ENCODE measurements around the gene KDM5B. TPM values are rescaled to one million over a fixed set of nuclear protein-coding genes. Genes with fewer than 3 reads are reported as not detected.
"Not testable (repeated sequence)": the region's sequence is repeated elsewhere in the genome, so short reads cannot be mapped to it uniquely, and the experiment has no call there.

KDM5B gene
- total RNA-seq, 1 donor from 2014 or later: 316 TPM

DNA sequence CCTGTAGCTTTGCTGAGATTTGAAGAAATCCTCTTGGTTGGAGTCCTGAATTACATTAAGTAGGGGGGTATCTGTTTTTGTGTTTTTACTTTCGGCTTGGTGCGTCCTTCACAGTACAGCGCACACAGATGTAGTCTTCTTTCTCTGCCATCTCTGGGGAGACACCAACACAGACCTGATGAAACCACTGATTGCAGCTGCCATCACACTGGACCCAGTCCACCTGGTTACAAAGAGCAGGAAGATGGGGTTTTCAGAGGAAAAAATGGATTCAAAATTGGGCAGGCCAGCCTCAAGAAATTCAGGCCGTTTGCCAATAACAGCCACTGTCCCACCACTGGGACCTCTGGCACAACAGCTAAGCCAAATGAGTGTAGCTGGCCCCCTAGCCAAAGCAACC lies 79.3 kb downstream of the KDM5B start:
- DNase-seq (ENCODE audit: low spot score, unreplicated experiment): no peak
- TF ChIP-seq, protein P1, sequence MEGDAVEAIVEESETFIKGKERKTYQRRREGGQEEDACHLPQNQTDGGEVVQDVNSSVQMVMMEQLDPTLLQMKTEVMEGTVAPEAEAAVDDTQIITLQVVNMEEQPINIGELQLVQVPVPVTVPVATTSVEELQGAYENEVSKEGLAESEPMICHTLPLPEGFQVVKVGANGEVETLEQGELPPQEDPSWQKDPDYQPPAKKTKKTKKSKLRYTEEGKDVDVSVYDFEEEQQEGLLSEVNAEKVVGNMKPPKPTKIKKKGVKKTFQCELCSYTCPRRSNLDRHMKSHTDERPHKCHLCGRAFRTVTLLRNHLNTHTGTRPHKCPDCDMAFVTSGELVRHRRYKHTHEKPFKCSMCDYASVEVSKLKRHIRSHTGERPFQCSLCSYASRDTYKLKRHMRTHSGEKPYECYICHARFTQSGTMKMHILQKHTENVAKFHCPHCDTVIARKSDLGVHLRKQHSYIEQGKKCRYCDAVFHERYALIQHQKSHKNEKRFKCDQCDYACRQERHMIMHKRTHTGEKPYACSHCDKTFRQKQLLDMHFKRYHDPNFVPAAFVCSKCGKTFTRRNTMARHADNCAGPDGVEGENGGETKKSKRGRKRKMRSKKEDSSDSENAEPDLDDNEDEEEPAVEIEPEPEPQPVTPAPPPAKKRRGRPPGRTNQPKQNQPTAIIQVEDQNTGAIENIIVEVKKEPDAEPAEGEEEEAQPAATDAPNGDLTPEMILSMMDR (IDR thresholded peaks at IDR 0.05; ENCODE audit: unreplicated experiment): no peak
- no peak overlapping the region for H3K4me3 Mint-ChIP-seq (ENCODE audit: low read depth)
- H3K9me3 Mint-ChIP-seq (ENCODE audit: low read depth): no peaks in the 10 kb centered on the region
- no peaks in the 10 kb centered on the region for H3K4me1 Mint-ChIP-seq (ENCODE audit: low read depth)
- H3K36me3 Mint-ChIP-seq (ENCODE audit: insufficient read depth): peaks cover 51% of the 10 kb centered on the region
- H3K27ac Mint-ChIP-seq: peak overlapping the region; percentile 41
- H3K27me3 Mint-ChIP-seq: no peaks in the 10 kb centered on the region

DNA sequence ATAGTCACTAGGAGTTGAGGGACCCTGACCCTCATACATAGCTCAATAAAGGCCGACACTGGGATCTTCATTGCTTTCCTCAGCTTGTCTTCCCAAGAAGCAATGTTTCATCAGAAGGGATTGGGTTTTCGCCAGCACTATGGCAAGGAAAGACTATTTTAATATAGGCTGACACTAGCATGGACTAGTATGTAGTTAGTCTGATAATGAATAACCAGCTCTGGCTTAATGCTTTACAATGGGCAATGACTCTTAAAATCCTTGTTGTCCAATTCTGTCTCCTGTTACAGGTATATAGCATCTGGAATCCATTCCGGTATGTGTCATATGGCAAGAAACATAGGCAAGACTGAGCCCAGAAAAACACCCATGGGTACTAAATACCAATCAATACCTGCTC lies 82.7 kb downstream of the KDM5B start:
- Mint-ChIP-seq H3K9me3 (ENCODE audit: low read depth) (no peaks in the 10 kb centered on the region), H3K4me3 (ENCODE audit: low read depth) (no peak overlapping the region), H3K27ac (no peak overlapping the region), H3K36me3 (ENCODE audit: insufficient read depth) (peaks cover 37% of the 10 kb centered on the region), H3K27me3 (no peaks in the 10 kb centered on the region), H3K4me1 (ENCODE audit: low read depth) (no peaks in the 10 kb centered on the region)
- no peak for DNase-seq (ENCODE audit: low spot score, unreplicated experiment)
- TF ChIP-seq, protein P1 (IDR thresholded peaks at IDR 0.05; ENCODE audit: unreplicated experiment): no peak

DNA sequence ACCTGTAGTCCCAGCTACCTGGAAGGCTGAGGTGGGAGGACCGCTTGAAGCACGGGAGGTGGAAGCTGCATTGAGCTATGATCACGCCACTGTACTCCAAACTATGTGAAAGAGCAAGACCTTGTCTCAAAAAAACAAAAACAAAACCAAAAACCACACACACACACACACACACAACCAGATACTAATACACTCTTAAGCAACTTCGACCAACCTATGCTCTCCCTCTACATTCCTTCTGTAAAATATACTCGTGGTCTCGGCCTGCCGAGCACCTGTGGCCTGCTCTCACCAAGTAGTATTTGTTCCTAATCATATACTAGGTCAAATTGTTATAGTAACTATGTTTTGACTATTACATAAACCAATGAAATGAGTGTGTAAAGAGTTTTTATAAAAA lies 84.5 kb downstream of the KDM5B start:
- H3K36me3 Mint-ChIP-seq (ENCODE audit: insufficient read depth): peaks cover 24% of the 10 kb centered on the region
- peaks cover under 1% of the 10 kb centered on the region for H3K27me3 Mint-ChIP-seq
- no peak for DNase-seq (ENCODE audit: low spot score, unreplicated experiment)
- H3K4me3 Mint-ChIP-seq (ENCODE audit: low read depth): no peak overlapping the region
- TF ChIP-seq, protein P1 (IDR thresholded peaks at IDR 0.05; ENCODE audit: unreplicated experiment): no peak
- no peaks in the 10 kb centered on the region for H3K9me3 Mint-ChIP-seq (ENCODE audit: low read depth)
- H3K27ac Mint-ChIP-seq: peak overlapping the region; percentile 76
- H3K4me1 Mint-ChIP-seq (ENCODE audit: low read depth): no peaks in the 10 kb centered on the region

DNA sequence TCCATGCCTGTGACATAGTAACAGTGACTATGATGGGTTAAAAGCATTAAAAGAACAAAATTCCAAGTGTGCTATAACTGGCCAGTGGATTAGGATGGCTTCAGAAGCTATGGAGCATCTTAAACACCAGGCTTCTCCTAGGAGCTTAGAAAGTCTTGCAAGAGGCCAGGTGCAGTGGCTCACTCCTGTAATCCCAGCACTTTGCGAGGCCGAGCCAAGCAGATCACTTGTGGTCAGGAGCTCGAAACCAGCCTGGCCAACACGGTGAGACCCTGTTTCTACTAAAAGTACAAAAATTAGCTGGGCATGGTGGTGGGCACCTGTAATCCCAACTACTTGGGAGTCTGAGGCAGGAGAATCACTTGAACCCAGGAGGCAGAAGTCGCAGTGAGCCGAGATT lies 85.2 kb downstream of the KDM5B start:
- not testable (repeated sequence) for DNase-seq (ENCODE audit: low spot score, unreplicated experiment); H3K27me3 Mint-ChIP-seq; H3K4me1 Mint-ChIP-seq (ENCODE audit: low read depth); H3K4me3 Mint-ChIP-seq (ENCODE audit: low read depth); H3K27ac Mint-ChIP-seq; H3K9me3 Mint-ChIP-seq (ENCODE audit: low read depth)
- H3K36me3 Mint-ChIP-seq (ENCODE audit: insufficient read depth): peaks cover 19% of the 10 kb centered on the region

DNA sequence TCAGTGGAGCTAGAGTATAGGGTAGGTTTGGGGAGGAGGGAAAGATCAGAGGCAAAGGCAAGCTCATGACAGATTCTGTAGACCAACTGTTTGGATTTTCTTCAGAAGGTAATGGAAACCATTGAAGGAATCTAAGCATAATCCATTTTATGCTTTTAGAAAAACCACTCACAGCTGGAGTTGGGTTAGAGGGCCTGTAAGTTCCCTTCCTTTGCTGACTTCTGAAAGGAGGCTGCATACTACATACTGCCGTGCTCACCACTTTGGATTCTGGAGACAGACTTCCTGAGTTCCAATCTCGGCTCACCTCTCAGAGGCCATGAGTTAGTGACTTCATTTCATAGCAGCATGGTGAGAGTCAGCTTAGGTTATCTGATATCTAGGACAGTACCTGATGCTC lies 91.6 kb downstream of the KDM5B start:
- H3K4me3 Mint-ChIP-seq (ENCODE audit: low read depth): no peak overlapping the region
- H3K27me3 Mint-ChIP-seq: peaks cover 27% of the 10 kb centered on the region
- peaks cover 11% of the 10 kb centered on the region for H3K4me1 Mint-ChIP-seq (ENCODE audit: low read depth)

DNA sequence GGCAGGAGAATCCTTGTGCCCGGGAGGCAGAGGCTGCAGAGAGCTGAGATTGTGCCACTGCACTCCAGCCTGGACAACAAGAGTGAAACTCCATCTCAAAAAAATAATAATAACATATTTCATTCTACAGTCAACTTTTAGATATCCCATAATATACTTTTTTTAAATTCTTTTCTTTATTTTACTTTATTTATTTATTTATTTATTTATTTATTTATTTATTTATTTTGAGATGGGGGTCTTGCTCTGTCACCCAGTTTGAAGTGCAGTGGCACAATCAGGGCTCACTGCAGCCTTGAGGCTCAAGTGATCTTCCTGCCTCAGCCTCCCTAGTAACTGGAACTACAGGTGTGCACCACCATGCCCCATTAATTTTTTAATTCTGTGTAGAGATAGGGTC lies 94.0 kb downstream of the KDM5B start:
- H3K9me3 Mint-ChIP-seq (ENCODE audit: low read depth); H3K27ac Mint-ChIP-seq; DNase-seq (ENCODE audit: low spot score, unreplicated experiment); H3K36me3 Mint-ChIP-seq (ENCODE audit: insufficient read depth); H3K4me3 Mint-ChIP-seq (ENCODE audit: low read depth): not testable (repeated sequence)
- Mint-ChIP-seq H3K27me3 (peaks cover 43% of the 10 kb centered on the region), H3K4me1 (ENCODE audit: low read depth) (peaks cover 16% of the 10 kb centered on the region)

More for the DNA sequence above, 91.6 kb downstream of the KDM5B start:
- no peaks in the 10 kb centered on the region for H3K36me3 Mint-ChIP-seq (ENCODE audit: insufficient read depth)
- H3K9me3 Mint-ChIP-seq (ENCODE audit: low read depth): no peaks in the 10 kb centered on the region
- TF ChIP-seq, protein P1 (IDR thresholded peaks at IDR 0.05; ENCODE audit: unreplicated experiment): no peak
- H3K27ac Mint-ChIP-seq: no peak overlapping the region
- DNase-seq (ENCODE audit: low spot score, unreplicated experiment): no peak
